ENCODE results near the gene KCNIP4.

GRCh38 chr4:21593671-21594001, 354.9 kb downstream of the KCNIP4 start:
- TF ChIP-seq CTCF (IDR thresholded peaks at IDR 0.05): no peak
- TF ChIP-seq POLR2AphosphoS5 (IDR thresholded peaks at IDR 0.05): no peak
- TF ChIP-seq EP300 (IDR thresholded peaks at IDR 0.05): no peak

Measured in esophagus muscularis mucosa (tissue), 4 donors.